Stimulated activated CD8-positive, alpha-beta memory T cell treated with anti-CD3 and anti-CD28 coated beads, Interleukin-2, amount 100 ng/mL, for 48 hours (primary cell): Measurements from ENCODE around the gene ORAI3.

ENCODE experiments used
- DNase-seq, 2 donors: peaks; one replicate each; pipeline ENCODE4 v3.0.0-alpha.2; 2020; ENCODE audit warnings: low read depth in 2 of 2

Gene ORAI3

DNA sequence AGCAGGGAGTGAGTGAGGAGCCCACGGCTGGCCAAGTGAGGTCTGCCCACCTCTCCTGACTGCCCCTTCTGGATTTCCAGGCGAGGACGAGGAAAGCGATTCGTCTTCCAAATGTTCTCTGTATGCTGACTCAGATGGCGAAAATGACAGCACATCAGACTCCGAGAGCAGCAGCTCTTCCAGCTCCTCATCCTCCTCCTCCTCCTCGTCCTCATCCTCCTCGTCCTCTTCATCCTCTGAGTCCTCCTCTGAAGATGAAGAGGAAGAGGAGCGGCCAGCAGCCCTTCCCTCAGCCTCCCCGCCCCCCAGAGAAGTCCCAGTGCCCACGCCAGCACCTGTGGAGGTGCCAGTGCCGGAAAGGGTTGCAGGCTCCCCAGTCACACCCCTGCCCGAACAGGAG, 22.4 kb downstream of the ORAI3 start:
- no peak for DNase-seq

- DNase-seq: no peak
Observed at GRCh38 chr16:30972872-30973271, 24.0 kb downstream of the ORAI3 start.

- DNase-seq: no peak
Observed at GRCh38 chr16:30974348-30974747, 25.5 kb downstream of the ORAI3 start.

- DNase-seq: no peak
Observed at GRCh38 chr16:30976486-30976885, 27.6 kb downstream of the ORAI3 start.

DNA sequence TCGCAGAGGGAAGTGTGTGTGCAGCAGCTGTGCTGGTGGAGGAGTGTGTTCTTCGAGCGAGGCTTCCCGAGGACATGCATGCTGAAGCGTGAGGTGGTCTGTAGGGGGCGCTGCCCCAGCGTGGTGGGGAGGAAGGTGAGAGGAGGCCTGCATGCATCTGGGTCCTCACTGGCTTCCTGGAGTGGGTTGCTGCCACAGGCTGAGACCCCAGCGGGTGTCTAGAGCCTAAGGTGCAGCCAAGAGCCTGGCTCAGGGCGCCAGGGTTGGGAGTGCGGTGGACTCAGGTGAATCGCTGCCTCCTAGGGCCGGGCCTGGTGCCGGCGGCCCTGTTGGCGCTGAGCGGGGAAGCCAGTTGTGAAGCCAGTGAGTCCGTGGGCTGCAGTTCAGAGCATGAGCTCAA, 28.6 kb downstream of the ORAI3 start:
- peak in 1 of 2 donors; percentile 19 for DNase-seq

GRCh38 chr16:30979170-30980022, 30.5 kb downstream of the ORAI3 start:
- DNase-seq: no peak

- DNase-seq: no peak
Observed at GRCh38 chr16:30980023-30980371, 31.1 kb downstream of the ORAI3 start.

DNA sequence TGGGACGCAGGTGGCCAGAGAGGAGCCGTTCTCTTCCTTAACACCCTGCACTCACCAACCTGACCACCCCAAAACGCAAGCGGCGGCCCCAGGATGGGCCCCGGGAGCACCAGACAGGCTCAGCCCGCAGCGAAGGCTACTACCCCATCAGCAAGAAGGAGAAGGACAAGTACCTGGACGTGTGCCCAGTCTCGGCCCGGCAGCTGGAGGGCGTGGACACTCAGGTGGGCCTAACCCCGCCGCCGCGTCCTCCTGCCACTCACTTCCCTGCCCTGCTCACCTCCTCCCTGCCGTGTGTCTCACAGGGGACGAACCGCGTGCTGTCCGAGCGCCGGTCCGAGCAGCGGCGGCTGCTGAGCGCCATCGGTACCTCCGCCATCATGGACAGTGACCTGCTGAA, 31.6 kb downstream of the ORAI3 start:
- DNase-seq: no peak

DNA sequence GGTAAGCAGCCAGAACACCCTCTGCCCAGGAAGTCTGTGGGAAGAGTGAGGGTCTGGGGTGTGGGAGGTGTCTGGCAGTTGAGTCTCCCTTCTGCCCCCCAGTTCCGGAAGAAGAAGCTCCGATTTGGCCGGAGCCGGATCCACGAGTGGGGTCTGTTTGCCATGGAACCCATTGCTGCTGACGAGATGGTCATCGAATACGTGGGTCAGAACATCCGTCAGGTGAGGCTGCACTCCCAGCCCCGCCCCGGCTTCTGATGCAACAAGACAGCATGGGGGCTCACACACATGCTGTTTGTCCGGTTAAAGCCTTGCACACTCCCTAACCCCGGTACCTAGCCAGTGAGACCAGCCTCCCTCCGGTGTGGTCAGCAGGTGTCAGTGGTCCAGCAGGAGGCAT, 32.1 kb downstream of the ORAI3 start:
- DNase-seq: no peak

GRCh38 chr16:30982548-30983288, 33.9 kb downstream of the ORAI3 start:
- DNase-seq: no peak

GRCh38 chr16:30983289-30983889, 34.5 kb downstream of the ORAI3 start:
- no peak for DNase-seq

GRCh38 chr16:30983898-30984610, 35.2 kb downstream of the ORAI3 start:
- DNase-seq: no peak

GRCh38 chr16:30984669-30985400, 36.0 kb downstream of the ORAI3 start, which contains the start of gene HSD3B7:
TSS of gene HSD3B7 (plus strand) at chr16:30985207. CDS start at chr16:30985659, 452 bp downstream.
- peak; percentile 77 to 80 for DNase-seq

- DNase-seq: no peak
Observed at GRCh38 chr16:30985401-30986128, 36.7 kb downstream of the ORAI3 start.

- DNase-seq: no peak
Observed at GRCh38 chr16:30986129-30986991, 37.5 kb downstream of the ORAI3 start.

DNA sequence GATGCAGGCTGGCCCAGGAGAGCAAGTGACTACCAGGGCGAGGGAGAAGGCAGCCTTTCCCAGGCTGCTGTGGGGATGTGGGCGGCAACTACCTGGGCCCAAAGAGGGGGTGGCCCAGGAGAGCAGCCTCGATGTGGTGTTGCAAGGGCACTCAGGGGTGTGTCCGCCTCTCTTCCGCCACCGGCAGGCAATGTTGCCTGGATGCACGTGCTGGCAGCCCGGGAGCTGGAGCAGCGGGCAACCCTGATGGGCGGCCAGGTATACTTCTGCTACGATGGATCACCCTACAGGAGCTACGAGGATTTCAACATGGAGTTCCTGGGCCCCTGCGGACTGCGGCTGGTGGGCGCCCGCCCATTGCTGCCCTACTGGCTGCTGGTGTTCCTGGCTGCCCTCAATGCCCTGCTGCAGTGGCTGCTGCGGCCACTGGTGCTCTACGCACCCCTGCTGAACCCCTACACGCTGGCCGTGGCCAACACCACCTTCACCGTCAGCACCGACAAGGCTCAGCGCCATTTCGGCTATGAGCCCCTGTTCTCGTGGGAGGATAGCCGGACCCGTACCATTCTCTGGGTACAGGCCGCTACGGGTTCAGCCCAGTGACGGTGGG, 38.8 kb downstream of the ORAI3 start:
- no peak for DNase-seq

DNA sequence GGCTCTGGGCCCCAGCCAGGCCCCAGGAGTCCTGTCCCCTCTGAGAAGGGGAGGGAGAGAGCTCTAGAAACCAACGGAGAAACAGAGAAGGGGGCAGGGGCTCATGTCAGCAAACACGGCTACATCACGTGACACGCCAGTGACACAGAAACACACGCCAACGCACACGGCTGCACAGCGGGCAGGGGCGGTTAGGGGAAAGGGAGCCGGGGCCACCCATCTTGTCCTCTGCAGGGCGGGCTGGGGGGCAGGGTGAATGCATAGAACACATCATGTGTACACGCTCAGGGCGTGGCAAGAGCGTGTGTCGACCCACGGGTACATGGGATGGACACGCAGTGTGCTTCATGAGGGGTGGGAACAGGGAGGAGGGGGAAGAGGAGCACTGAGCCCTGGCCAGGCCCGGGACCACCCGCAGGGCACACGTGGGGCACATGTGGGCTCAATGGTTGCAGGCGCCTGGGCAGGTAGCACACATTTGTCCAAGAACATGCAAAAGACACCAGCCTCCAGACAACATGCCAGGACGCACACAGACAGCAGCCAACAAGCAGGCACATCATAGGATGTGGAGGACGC, 40.7 kb downstream of the ORAI3 start:
- no peak for DNase-seq

GRCh38 chr16:30990105-30990504, 41.2 kb downstream of the ORAI3 start:
- DNase-seq: no peak

DNA sequence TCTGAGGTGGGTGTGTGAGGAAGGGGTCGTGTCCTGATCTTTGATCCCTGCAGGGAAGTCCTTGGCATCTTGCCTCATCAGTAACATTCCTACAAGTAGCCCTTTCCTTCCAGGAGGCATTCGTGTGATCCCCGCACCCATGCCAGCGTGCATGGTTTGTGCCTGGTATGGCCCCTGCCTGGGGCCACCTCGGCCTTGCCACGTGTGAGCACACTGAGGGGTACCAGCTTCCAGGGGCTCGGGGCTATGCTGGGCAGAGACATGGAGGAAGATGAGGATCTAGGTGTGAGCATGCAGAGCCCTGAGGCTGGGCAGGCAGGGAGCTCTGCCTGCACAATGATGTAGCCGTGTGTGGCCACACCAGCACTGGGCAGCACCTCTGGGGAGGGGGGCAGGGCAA, 42.2 kb downstream of the ORAI3 start:
- no peak for DNase-seq
